HG02870 (cell line): ENCODE measurements around the gene OSBPL1A.

Experiments
- ATAC-seq: cut with Tn5 transposase; IDR thresholded peaks from one replicate; pipeline ENCODE4 v1.9.1; 2021; ENCODE audit warnings: mild to moderate bottlenecking, moderate library complexity; ENCODE audit not compliant: unreplicated experiment

The OSBPL1A gene

GRCh38 chr18:24270358-24270936 lies 127.2 kb downstream of the OSBPL1A start:
- no peak for ATAC-seq

GRCh38 chr18:24268784-24269550 lies 128.7 kb downstream of the OSBPL1A start:
- no peak for ATAC-seq

- no peak for ATAC-seq
These were observed 129.7 kb downstream of the OSBPL1A start for GRCh38 chr18:24267878-24268277.

- ATAC-seq: no peak
These were observed 131.5 kb downstream of the OSBPL1A start for GRCh38 chr18:24266131-24266530.

- no peak for ATAC-seq
These were observed 132.0 kb downstream of the OSBPL1A start for GRCh38 chr18:24265502-24266064.

- ATAC-seq: no peak
These were observed 134.6 kb downstream of the OSBPL1A start for GRCh38 chr18:24263050-24263449.

GRCh38 chr18:24262087-24262486 lies 135.5 kb downstream of the OSBPL1A start:
- no peak for ATAC-seq

- no peak for ATAC-seq
These were observed 137.6 kb downstream of the OSBPL1A start for GRCh38 chr18:24259869-24260641.

- no peak for ATAC-seq
These were observed 143.6 kb downstream of the OSBPL1A start for GRCh38 chr18:24254071-24254470.

GRCh38 chr18:24249716-24250115 lies 147.9 kb downstream of the OSBPL1A start:
- ATAC-seq: no peak

GRCh38 chr18:24248359-24248758 lies 149.3 kb downstream of the OSBPL1A start:
- no peak for ATAC-seq

GRCh38 chr18:24246143-24246542 lies 151.5 kb downstream of the OSBPL1A start:
- ATAC-seq: peak; percentile 99

GRCh38 chr18:24244698-24245097 lies 152.9 kb downstream of the OSBPL1A start:
- no peak for ATAC-seq

- no peak for ATAC-seq
These were observed 153.9 kb downstream of the OSBPL1A start for GRCh38 chr18:24243677-24244076.

GRCh38 chr18:24239341-24239740 lies 158.3 kb downstream of the OSBPL1A start:
- no peak for ATAC-seq

GRCh38 chr18:24238387-24238786 lies 159.2 kb downstream of the OSBPL1A start:
- ATAC-seq: no peak

- ATAC-seq: no peak
These were observed 162.7 kb downstream of the OSBPL1A start for GRCh38 chr18:24234850-24235418.

- ATAC-seq: no peak
These were observed 163.3 kb downstream of the OSBPL1A start for GRCh38 chr18:24234330-24234729.

- no peak for ATAC-seq
These were observed 164.8 kb downstream of the OSBPL1A start for GRCh38 chr18:24232800-24233199.

GRCh38 chr18:24231773-24232735 lies 165.6 kb downstream of the OSBPL1A start:
- ATAC-seq: no peak
